HCT116 (cell line): ENCODE results near the gene HDAC8. TPM values are rescaled to one million over a fixed set of nuclear protein-coding genes. Genes with fewer than 3 reads are reported as not detected.

Source experiments
- ATAC-seq: fragments of 200-7000 bp; cut with Tn5 transposase; 2 replicates; pipeline ENCODE4 v1.9.1; 2020; ENCODE audit warnings: mild to moderate bottlenecking, moderate library complexity
- BruUV-seq: library from RNA; stranded (reverse); fragments of 400-500 nt; replicated peaks from 2 replicates; lab custom pipeline; 2021; lab: Mats Ljungman, UMichigan
- CTCF ChIA-PET: fragments of 300-600 bp; sonication (Branson Sonifier 250); formaldehyde crosslinking; loops from one replicate; lab custom pipeline; 2021; ENCODE audit warnings: antibody characterized with exemption; lab: Charles Lee
- POLR2A ChIA-PET: fragments of 300-600, 350-600 bp; sonication (Branson Sonifier 250); formaldehyde crosslinking; loops from one replicate; lab custom pipeline; 2021; ENCODE audit warnings: antibody characterized with exemption; lab: Charles Lee
- RAD21 ChIA-PET, 2 experiments: fragments of 300-600 bp; sonication (Branson Sonifier 250); formaldehyde crosslinking; loops; one replicate each; lab custom pipeline; 2023; ENCODE audit warnings: low total read pairs in 2 of 2; ENCODE audit not compliant: uncharacterized antibody in 2 of 2, unreplicated experiment in 2 of 2, low non-redundant PET in 1 of 2; lab: Charles Lee
- DNase-seq: peaks from one replicate; pipeline ENCODE4 v3.0.0-alpha.2; 2010; ENCODE audit warnings: low read depth, low spot score
- H2AFZ ChIP-seq: fragments of 200-600 bp; shearing (Covaris generic), sonication (generic); 2 replicates; pipeline ENCODE4 v1.6.1; 2017; ENCODE audit warnings: low read depth, mixed run types, mixed read lengths, antibody characterized with exemption, low read length; ENCODE audit not compliant: poor library complexity, severe bottlenecking
- H3K27ac ChIP-seq: 2 replicates; pipeline ENCODE4 v1.5.1; 2012; ENCODE audit warnings: low read depth, low read length
- H3K27me3 ChIP-seq: fragments of 200-600 bp; sonication (generic); 2 replicates; pipeline ENCODE4 v1.6.1; 2016; ENCODE audit warnings: mixed run types, low read length, mixed read lengths; ENCODE audit not compliant: insufficient read depth
- H3K36me3 ChIP-seq, 2 experiments: fragments of 200-500 bp in 1 of 2; fragments of 200-600 bp in 1 of 2; sonication (Bioruptor generic) in 1 of 2; sonication (generic) in 1 of 2; 2 replicates each; pipeline versions ENCODE4 v1.5.1 to v1.6.1; 2014 to 2016; ENCODE audit warnings: low read length in 2 of 2, inconsistent platforms in 1 of 2, mixed read lengths in 1 of 2, mixed run types in 1 of 2; ENCODE audit not compliant: insufficient read depth in 2 of 2, control insufficient read depth in 1 of 2
- H3K4me1 ChIP-seq, 2 experiments: fragments of 200-600 bp in 1 of 2; sonication (generic) in 1 of 2; 2 replicates each; pipeline versions ENCODE4 v1.5.1 to v1.6.1; 2012 to 2017; ENCODE audit warnings: low read length in 2 of 2, inconsistent platforms in 1 of 2, mild to moderate bottlenecking in 1 of 2, mixed read lengths in 1 of 2, mixed run types in 1 of 2, moderate library complexity in 1 of 2; ENCODE audit not compliant: insufficient read depth in 2 of 2, control insufficient read depth in 1 of 2
- H3K4me2 ChIP-seq: fragments of 200-600 bp; sonication (generic); 2 replicates; pipeline ENCODE4 v1.6.1; 2017; ENCODE audit warnings: mixed run types, low read length, mixed read lengths
- H3K4me3 ChIP-seq, 2 experiments: fragments of 200-600 bp in 1 of 2; sonication (generic) in 1 of 2; replicated peaks in 1 of 2; 2 replicates each; pipeline ENCODE4 v1.5.1; 2011 to 2016; ENCODE audit warnings: low read length in 2 of 2, control low read depth in 1 of 2, low read depth in 1 of 2, mild to moderate bottlenecking in 1 of 2, mixed read lengths in 1 of 2, mixed run types in 1 of 2
- H3K79me2 ChIP-seq: fragments of 200-600 bp; sonication (generic); 2 replicates; pipeline ENCODE4 v1.6.1; 2017; ENCODE audit warnings: mild to moderate bottlenecking, mixed run types, low read length, moderate library complexity, mixed read lengths; ENCODE audit not compliant: insufficient read depth
- H3K9ac ChIP-seq: fragments of 200-600 bp; sonication (generic); 2 replicates; pipeline ENCODE4 v1.6.1; 2016; ENCODE audit warnings: low read length, mixed read lengths
- H3K9me2 ChIP-seq: fragments of 200-600 bp; sonication (generic), shearing (Covaris generic); 2 replicates; pipeline ENCODE4 v1.6.1; 2017; ENCODE audit warnings: mixed run types, mild to moderate bottlenecking, moderate library complexity; ENCODE audit not compliant: insufficient read depth
- H3K9me3 ChIP-seq, 2 experiments: fragments of 200-500 bp in 1 of 2; fragments of 200-600 bp in 1 of 2; sonication (Bioruptor generic) in 1 of 2; sonication (generic) in 1 of 2; 2 replicates each; pipeline ENCODE4 v1.6.1; 2014 to 2017; ENCODE audit warnings: low read length in 2 of 2, mixed read lengths in 2 of 2, inconsistent platforms in 1 of 2, low read depth in 1 of 2, mild to moderate bottlenecking in 1 of 2, mixed run types in 1 of 2, moderate library complexity in 1 of 2; ENCODE audit not compliant: control insufficient read depth in 1 of 2, insufficient read depth in 1 of 2
- H4K20me1 ChIP-seq: fragments of 200-600 bp; sonication (generic), shearing (Covaris generic); 2 replicates; pipeline ENCODE4 v1.6.1; 2017; ENCODE audit warnings: mixed run types, mild to moderate bottlenecking, moderate library complexity; ENCODE audit not compliant: insufficient read depth
- ATF3 ChIP-seq: IDR thresholded peaks from 2 replicates; pipeline ENCODE4 v1.6.1; 2012
- CBX3 ChIP-seq: IDR thresholded peaks from 2 replicates; pipeline ENCODE4 v1.6.1; 2012; ENCODE audit warnings: low read depth
- CEBPB ChIP-seq: IDR thresholded peaks from 2 replicates; pipeline ENCODE4 v1.6.1; 2012; ENCODE audit warnings: low read depth
- EGR1 ChIP-seq: IDR thresholded peaks from 2 replicates; pipeline ENCODE4 v1.6.1; 2012; ENCODE audit warnings: low read depth
- ELF1 ChIP-seq: IDR thresholded peaks from 2 replicates; pipeline ENCODE4 v1.6.1; 2012; ENCODE audit warnings: low read depth, borderline replicate concordance
- EZH2 ChIP-seq: fragments of 200-600 bp; sonication (generic); IDR thresholded peaks from 2 replicates; pipeline ENCODE4 v1.6.1; 2017; ENCODE audit warnings: antibody characterized with exemption, mixed run types
- EZH2phosphoT487 ChIP-seq: fragments of 200-600 bp; IDR thresholded peaks from 2 replicates; pipeline ENCODE4 v1.6.1; 2018; ENCODE audit warnings: antibody characterized with exemption, borderline replicate concordance
- FOSL1 ChIP-seq: IDR thresholded peaks from 2 replicates; pipeline ENCODE4 v1.6.1; 2012; ENCODE audit warnings: low read depth
- POLR2A ChIP-seq: IDR thresholded peaks from 2 replicates; pipeline ENCODE4 v1.7.0; 2011; ENCODE audit warnings: borderline replicate concordance; ENCODE audit not compliant: insufficient read depth, insufficient read length; ENCODE audit errors: extremely low read depth
- POLR2AphosphoS5 ChIP-seq: IDR thresholded peaks from 2 replicates; pipeline ENCODE4 v1.6.1; 2011; ENCODE audit warnings: mild to moderate bottlenecking, low read depth, low read length, moderate library complexity
- SIN3A ChIP-seq: IDR thresholded peaks from 2 replicates; pipeline ENCODE4 v1.6.1; 2012; ENCODE audit warnings: low read depth
- SP1 ChIP-seq: IDR thresholded peaks from 2 replicates; pipeline ENCODE4 v1.6.1; 2012; ENCODE audit warnings: low read depth
- YY1 ChIP-seq: IDR thresholded peaks from 2 replicates; pipeline ENCODE4 v1.6.1; 2011; ENCODE audit warnings: low read length, low read depth, moderate library complexity, mild to moderate bottlenecking; ENCODE audit not compliant: insufficient replicate concordance; ENCODE audit errors: extremely low read depth
- ZNF274 ChIP-seq: fragments of 200-500 bp; sonication (Bioruptor generic); IDR thresholded peaks from 2 replicates; pipeline ENCODE4 v1.6.1; 2014; ENCODE audit warnings: mild to moderate bottlenecking, low read depth, low read length, inconsistent platforms
- intact Hi-C: fragments of 100-400 bp; cut with micrococcal nuclease; formaldehyde crosslinking; loops from 2 replicates; pipeline ENCODE4 v1.10.0; 2022
- total RNA-seq: library from RNA; stranded (reverse); gene quantifications from one replicate; pipeline ENCODE4 v1.2.1, GENCODE V29; 2021; ENCODE audit not compliant: unreplicated experiment
- TF ChIP-seq, protein P1 (sequence below): IDR thresholded peaks from 2 replicates; pipeline ENCODE4 v1.6.1; 2012; ENCODE audit warnings: low read depth
- TF ChIP-seq, protein P2 (sequence below): IDR thresholded peaks from 2 replicates; pipeline ENCODE4 v1.6.1; 2012

The HDAC8 gene
- total RNA-seq, 1 experiment from 2014 or later = 24.1 TPM

DNA sequence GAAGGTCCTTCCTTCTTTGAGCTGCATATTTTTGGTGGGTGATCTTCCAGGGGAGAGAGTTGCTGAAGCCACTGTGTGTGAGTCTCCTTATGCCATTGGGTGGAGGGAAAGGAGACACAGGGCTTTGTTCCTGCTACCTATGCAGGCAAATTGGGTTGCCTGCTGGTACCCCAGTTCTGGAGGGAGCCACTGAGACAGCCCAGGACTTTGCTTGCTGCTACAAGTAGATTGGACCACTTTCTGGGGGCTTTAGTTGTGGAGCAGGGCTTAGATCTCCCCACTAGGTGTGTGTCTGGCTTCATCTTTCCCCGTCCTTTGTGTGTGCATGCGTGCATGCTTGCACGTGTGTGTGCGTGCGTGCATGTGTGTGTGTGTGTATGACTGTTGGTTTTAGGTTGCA is 276.9 kb downstream of the HDAC8 start:
- RAD21 ChIA-PET = no interaction called here
- H3K9ac ChIP-seq = no peak overlapping the region
- H3K36me3 ChIP-seq = no peaks in the 10 kb centered on the region
- POLR2A ChIA-PET = no interaction called here
- no peak overlapping the region for H2AFZ ChIP-seq
- intact Hi-C loops = no loop called here
- H3K4me3 ChIP-seq = no peak overlapping the region
- DNase-seq (no peak), ATAC-seq (no peak)
- no peaks in the 10 kb centered on the region for H3K27me3 ChIP-seq
- CTCF ChIA-PET = no interaction called here
- H3K4me1 ChIP-seq = no peaks in the 10 kb centered on the region
- H3K27ac ChIP-seq = no peak overlapping the region
- H3K9me3 ChIP-seq = no peaks in the 10 kb centered on the region
- H3K9me2 ChIP-seq = no peaks in the 10 kb centered on the region
- H4K20me1 ChIP-seq = no peaks in the 10 kb centered on the region
- no peaks in the 10 kb centered on the region for H3K79me2 ChIP-seq
- BruUV-seq = no TSS peak
- no peak overlapping the region for H3K4me2 ChIP-seq
- TF ChIP-seq SP1 (no peak), POLR2A (no peak), ZNF274 (no peak), SIN3A (no peak), FOSL1 (no peak), EZH2phosphoT487 (no peak), ATF3 (no peak), EGR1 (no peak), EZH2 (no peak), CBX3 (no peak), YY1 (no peak), POLR2AphosphoS5 (no peak), CEBPB (no peak), ELF1 (no peak)
- TF ChIP-seq, protein P1, sequence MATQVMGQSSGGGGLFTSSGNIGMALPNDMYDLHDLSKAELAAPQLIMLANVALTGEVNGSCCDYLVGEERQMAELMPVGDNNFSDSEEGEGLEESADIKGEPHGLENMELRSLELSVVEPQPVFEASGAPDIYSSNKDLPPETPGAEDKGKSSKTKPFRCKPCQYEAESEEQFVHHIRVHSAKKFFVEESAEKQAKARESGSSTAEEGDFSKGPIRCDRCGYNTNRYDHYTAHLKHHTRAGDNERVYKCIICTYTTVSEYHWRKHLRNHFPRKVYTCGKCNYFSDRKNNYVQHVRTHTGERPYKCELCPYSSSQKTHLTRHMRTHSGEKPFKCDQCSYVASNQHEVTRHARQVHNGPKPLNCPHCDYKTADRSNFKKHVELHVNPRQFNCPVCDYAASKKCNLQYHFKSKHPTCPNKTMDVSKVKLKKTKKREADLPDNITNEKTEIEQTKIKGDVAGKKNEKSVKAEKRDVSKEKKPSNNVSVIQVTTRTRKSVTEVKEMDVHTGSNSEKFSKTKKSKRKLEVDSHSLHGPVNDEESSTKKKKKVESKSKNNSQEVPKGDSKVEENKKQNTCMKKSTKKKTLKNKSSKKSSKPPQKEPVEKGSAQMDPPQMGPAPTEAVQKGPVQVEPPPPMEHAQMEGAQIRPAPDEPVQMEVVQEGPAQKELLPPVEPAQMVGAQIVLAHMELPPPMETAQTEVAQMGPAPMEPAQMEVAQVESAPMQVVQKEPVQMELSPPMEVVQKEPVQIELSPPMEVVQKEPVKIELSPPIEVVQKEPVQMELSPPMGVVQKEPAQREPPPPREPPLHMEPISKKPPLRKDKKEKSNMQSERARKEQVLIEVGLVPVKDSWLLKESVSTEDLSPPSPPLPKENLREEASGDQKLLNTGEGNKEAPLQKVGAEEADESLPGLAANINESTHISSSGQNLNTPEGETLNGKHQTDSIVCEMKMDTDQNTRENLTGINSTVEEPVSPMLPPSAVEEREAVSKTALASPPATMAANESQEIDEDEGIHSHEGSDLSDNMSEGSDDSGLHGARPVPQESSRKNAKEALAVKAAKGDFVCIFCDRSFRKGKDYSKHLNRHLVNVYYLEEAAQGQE = no peak
- TF ChIP-seq, protein P2, sequence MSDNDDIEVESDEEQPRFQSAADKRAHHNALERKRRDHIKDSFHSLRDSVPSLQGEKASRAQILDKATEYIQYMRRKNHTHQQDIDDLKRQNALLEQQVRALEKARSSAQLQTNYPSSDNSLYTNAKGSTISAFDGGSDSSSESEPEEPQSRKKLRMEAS = no peak
